H1 (cell line): Measurements from ENCODE around the gene MRPS15. TPM values are rescaled to one million over a fixed set of nuclear protein-coding genes. Genes with fewer than 3 reads are reported as not detected.

ENCODE experiments used
- BRCA1 ChIP-seq: IDR thresholded peaks from 2 replicates; pipeline ENCODE4 v1.6.1; 2012; ENCODE audit warnings: low read depth, low read length, improper control_type of control experiment
- CBX5 ChIP-seq: fragments of 300-800, 300-1000 bp; sonication (generic); IDR thresholded peaks from 2 replicates; pipeline ENCODE4 v1.7.1; 2016; ENCODE audit warnings: antibody characterized with exemption, low read length, low read depth
- CEBPB ChIP-seq: IDR thresholded peaks from 2 replicates; pipeline ENCODE4 v1.6.1; 2012; ENCODE audit warnings: low read depth, low read length
- CHD2 ChIP-seq: IDR thresholded peaks from 2 replicates; pipeline ENCODE4 v1.6.1; 2012; ENCODE audit warnings: low read length, improper control_type of control experiment
- FOSL1 ChIP-seq: IDR thresholded peaks from 2 replicates; pipeline ENCODE4 v1.6.1; 2011; ENCODE audit warnings: mild to moderate bottlenecking, low read depth, low read length, moderate library complexity; ENCODE audit not compliant: insufficient read depth
- HDAC6 ChIP-seq: IDR thresholded peaks from one replicate; pipeline ENCODE4 v1.7.1; 2012; ENCODE audit warnings: low read depth, mild to moderate bottlenecking, inconsistent platforms, low read length, moderate library complexity
- SIN3A ChIP-seq, 2 experiments: IDR thresholded peaks in 1 of 2; conservative IDR thresholded peaks in 1 of 2; 2 replicates each; pipeline ENCODE4 v1.6.1; 2011 to 2012; ENCODE audit warnings: low read length in 2 of 2, improper control_type of control experiment in 1 of 2, low read depth in 1 of 2, mild to moderate bottlenecking in 1 of 2
- SIX5 ChIP-seq: IDR thresholded peaks from 2 replicates; pipeline ENCODE4 v1.6.1; 2011; ENCODE audit warnings: mild to moderate bottlenecking, low read depth, low read length
- ZNF274 ChIP-seq: IDR thresholded peaks from 2 replicates; pipeline ENCODE4 v1.7.0; 2012; ENCODE audit warnings: low read length, borderline replicate concordance; ENCODE audit errors: extremely low read depth
- polyA plus RNA-seq, 7 experiments: library from polyadenylated mRNA; depleted of rRNA in 3 of 7; stranded (reverse) in 5 of 7; unstranded in 2 of 7; fragments of >200 nt in 5 of 7; fragments of 200-250 nt in 2 of 7; gene quantifications; 1 replicate in 5 of 7; 2 replicates in 1 of 7; 4 replicates in 1 of 7; pipeline versions ENCODE4 v1.2.1 to v1.2.3, GENCODE V29; 2011 to 2013; ENCODE audit warnings: missing spikeins in 2 of 7, mixed read lengths in 2 of 7
- total RNA-seq: library from RNA; stranded (reverse); fragmentation: NEBNext Ultra II Directional; extraction: Animal tissue kit (Norgen Biotek cat#: 25700); gene quantifications from 2 replicates; pipeline ENCODE4 v1.2.1, GENCODE V29; 2021
- TF ChIP-seq, protein P1 (sequence below): fragments of 300-600 bp; sonication (generic); IDR thresholded peaks from 2 replicates; pipeline ENCODE4 v1.7.1; 2012; ENCODE audit warnings: low read length, moderate library complexity, mild to moderate bottlenecking, inconsistent platforms; ENCODE audit not compliant: insufficient replicate concordance

The MRPS15 gene
- total and polyA plus RNA-seq, 2 of the 8 experiments (the other 6 are each of a cell fraction or from before 2014, with no cell fraction given), result 53.6 to 129 TPM

GRCh38 chr1:36463803-36464604 lies at the start of gene MRPS15 (continued):
- TF ChIP-seq, protein P1, sequence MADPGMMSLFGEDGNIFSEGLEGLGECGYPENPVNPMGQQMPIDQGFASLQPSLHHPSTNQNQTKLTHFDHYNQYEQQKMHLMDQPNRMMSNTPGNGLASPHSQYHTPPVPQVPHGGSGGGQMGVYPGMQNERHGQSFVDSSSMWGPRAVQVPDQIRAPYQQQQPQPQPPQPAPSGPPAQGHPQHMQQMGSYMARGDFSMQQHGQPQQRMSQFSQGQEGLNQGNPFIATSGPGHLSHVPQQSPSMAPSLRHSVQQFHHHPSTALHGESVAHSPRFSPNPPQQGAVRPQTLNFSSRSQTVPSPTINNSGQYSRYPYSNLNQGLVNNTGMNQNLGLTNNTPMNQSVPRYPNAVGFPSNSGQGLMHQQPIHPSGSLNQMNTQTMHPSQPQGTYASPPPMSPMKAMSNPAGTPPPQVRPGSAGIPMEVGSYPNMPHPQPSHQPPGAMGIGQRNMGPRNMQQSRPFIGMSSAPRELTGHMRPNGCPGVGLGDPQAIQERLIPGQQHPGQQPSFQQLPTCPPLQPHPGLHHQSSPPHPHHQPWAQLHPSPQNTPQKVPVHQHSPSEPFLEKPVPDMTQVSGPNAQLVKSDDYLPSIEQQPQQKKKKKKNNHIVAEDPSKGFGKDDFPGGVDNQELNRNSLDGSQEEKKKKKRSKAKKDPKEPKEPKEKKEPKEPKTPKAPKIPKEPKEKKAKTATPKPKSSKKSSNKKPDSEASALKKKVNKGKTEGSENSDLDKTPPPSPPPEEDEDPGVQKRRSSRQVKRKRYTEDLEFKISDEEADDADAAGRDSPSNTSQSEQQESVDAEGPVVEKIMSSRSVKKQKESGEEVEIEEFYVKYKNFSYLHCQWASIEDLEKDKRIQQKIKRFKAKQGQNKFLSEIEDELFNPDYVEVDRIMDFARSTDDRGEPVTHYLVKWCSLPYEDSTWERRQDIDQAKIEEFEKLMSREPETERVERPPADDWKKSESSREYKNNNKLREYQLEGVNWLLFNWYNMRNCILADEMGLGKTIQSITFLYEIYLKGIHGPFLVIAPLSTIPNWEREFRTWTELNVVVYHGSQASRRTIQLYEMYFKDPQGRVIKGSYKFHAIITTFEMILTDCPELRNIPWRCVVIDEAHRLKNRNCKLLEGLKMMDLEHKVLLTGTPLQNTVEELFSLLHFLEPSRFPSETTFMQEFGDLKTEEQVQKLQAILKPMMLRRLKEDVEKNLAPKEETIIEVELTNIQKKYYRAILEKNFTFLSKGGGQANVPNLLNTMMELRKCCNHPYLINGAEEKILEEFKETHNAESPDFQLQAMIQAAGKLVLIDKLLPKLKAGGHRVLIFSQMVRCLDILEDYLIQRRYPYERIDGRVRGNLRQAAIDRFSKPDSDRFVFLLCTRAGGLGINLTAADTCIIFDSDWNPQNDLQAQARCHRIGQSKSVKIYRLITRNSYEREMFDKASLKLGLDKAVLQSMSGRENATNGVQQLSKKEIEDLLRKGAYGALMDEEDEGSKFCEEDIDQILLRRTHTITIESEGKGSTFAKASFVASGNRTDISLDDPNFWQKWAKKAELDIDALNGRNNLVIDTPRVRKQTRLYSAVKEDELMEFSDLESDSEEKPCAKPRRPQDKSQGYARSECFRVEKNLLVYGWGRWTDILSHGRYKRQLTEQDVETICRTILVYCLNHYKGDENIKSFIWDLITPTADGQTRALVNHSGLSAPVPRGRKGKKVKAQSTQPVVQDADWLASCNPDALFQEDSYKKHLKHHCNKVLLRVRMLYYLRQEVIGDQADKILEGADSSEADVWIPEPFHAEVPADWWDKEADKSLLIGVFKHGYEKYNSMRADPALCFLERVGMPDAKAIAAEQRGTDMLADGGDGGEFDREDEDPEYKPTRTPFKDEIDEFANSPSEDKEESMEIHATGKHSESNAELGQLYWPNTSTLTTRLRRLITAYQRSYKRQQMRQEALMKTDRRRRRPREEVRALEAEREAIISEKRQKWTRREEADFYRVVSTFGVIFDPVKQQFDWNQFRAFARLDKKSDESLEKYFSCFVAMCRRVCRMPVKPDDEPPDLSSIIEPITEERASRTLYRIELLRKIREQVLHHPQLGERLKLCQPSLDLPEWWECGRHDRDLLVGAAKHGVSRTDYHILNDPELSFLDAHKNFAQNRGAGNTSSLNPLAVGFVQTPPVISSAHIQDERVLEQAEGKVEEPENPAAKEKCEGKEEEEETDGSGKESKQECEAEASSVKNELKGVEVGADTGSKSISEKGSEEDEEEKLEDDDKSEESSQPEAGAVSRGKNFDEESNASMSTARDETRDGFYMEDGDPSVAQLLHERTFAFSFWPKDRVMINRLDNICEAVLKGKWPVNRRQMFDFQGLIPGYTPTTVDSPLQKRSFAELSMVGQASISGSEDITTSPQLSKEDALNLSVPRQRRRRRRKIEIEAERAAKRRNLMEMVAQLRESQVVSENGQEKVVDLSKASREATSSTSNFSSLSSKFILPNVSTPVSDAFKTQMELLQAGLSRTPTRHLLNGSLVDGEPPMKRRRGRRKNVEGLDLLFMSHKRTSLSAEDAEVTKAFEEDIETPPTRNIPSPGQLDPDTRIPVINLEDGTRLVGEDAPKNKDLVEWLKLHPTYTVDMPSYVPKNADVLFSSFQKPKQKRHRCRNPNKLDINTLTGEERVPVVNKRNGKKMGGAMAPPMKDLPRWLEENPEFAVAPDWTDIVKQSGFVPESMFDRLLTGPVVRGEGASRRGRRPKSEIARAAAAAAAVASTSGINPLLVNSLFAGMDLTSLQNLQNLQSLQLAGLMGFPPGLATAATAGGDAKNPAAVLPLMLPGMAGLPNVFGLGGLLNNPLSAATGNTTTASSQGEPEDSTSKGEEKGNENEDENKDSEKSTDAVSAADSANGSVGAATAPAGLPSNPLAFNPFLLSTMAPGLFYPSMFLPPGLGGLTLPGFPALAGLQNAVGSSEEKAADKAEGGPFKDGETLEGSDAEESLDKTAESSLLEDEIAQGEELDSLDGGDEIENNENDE, result no peak
- no peak for TF ChIP-seq ZNF274
- peak; percentile 7; the same call in 1 of the 2 replicates for TF ChIP-seq CHD2
- no peak for TF ChIP-seq HDAC6
- no peak for TF ChIP-seq BRCA1
- TF ChIP-seq CBX5, result no peak
- TF ChIP-seq SIN3A (conservative IDR thresholded peaks at IDR 0.05 in 1 of 2, IDR thresholded peaks at IDR 0.05 in 1 of 2; ENCODE audit: low read depth in 1 of 2, low read length in 2 of 2), result peak; percentile 28 to 92; a peak in 1 of 4 replicates
- no peak for TF ChIP-seq FOSL1
- TF ChIP-seq SIX5, result peak; percentile 53; the same call in 1 of the 2 replicates
- peak; percentile 99 for TF ChIP-seq CEBPB
